TTC549 (cell line): ENCODE data around the gene LRCH2.
"Not testable (repeated sequence)": the region's sequence is repeated elsewhere in the genome, so short reads cannot be mapped to it uniquely, and the experiment has no call there.

ENCODE experiments used
- FAIRE-seq: peaks from 2 replicates; lab custom pipeline; 2012; peaks lifted over from hg19 to GRCh38; lab: Jason Lieb, UNC

Gene LRCH2, protein sequence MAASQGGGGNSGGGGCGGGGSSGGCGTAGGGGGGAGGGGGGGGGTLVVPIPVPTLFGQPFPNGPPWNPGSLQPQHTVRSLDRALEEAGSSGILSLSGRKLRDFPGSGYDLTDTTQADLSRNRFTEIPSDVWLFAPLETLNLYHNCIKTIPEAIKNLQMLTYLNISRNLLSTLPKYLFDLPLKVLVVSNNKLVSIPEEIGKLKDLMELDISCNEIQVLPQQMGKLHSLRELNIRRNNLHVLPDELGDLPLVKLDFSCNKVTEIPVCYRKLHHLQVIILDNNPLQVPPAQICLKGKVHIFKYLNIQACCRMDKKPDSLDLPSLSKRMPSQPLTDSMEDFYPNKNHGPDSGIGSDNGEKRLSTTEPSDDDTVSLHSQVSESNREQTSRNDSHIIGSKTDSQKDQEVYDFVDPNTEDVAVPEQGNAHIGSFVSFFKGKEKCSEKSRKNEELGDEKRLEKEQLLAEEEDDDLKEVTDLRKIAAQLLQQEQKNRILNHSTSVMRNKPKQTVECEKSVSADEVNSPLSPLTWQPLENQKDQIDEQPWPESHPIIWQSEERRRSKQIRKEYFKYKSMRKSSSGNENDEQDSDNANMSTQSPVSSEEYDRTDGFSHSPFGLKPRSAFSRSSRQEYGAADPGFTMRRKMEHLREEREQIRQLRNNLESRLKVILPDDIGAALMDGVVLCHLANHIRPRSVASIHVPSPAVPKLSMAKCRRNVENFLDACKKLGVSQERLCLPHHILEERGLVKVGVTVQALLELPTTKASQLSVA

DNA sequence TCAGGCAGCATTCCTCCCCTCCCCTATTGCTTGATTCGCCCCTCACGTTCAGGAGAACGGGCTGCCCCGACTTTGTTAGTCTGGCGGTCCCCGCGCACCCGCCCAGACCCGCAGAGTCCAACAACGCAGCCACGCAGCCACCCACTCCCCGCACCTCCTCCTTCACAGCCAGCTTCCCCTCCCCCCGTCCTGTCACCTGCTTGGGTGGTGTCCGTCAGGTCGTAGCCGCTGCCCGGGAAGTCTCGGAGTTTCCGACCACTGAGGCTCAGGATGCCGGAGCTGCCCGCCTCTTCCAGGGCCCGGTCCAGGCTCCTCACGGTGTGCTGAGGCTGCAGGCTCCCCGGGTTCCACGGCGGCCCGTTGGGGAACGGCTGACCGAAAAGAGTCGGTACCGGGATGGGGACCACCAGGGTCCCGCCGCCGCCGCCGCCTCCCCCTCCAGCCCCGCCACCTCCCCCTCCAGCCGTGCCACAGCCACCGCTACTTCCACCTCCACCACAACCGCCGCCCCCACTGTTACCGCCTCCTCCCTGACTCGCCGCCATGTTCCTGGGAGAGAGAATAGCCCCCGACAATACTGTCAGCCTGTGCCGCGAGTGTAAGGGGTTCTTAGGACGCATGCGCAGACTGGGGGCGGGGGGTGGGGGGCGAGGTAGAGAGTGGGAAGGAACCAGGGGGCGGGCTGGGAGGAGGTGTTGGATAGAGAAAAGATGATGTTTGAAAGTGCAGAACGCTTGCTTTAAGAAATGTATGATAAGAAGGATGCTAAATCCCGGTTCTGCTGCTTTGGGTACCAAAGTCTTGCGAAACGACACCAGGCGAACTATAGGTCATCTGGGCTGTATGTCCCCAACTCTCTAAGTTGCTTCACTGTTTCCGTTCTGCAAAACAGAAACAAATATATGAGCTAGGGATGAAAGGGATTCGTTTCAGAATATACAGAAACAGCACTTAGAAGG is at the start of gene LRCH2:
Gene LRCH2, minus strand, starts transcription at position 600 of the 959 bp plus-strand sequence. Its CDS starts 55 bp downstream, at position 545.
- no peak for FAIRE-seq

DNA sequence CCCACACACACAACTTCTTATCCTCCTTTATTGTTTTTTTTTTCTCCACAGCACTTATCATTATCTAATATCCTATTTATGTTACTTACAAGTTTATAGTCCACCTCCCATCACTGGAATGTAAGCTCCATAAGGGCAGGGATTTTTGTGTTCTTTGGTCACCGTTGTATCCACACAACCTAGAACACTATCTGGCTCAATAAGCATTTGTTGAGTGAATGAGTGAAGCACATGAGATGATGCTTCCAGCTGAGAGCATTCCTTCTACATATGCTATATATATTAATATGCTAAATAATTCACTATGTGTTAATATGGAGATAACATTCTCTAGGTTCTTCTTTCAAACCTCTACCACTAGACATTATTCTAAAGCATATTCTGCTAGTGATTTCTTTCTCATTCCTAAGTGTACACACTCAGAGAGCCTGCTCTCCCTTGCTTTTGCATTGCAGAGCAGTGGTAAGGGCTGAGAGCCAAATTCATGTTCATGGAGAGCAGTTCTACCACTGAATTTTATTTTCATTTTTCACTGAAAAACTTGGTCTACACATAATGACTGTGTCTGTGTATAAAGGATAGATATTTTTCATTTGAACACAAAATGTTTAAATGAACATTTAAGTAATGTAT is 35.3 kb upstream of the LRCH2 start:
- FAIRE-seq: no peak

DNA sequence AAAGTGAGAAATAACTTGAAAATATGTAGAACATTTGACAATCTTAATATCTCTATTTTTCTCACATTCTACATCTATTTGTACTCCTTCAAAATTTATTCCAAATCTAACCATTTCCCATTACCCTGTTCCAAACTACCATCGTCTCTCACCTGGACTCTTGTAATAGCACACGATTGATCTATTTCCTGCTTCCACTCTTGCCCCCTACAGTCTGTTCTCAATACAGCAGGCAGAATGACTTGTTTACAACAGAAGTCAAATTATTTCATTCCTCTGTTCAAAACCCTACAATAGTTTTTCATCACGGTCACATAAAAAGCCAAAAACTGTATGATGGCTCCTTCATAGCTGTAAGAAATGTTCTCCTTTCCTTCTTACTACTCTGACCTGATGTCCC is 34.5 kb upstream of the LRCH2 start:
- no peak for FAIRE-seq

DNA sequence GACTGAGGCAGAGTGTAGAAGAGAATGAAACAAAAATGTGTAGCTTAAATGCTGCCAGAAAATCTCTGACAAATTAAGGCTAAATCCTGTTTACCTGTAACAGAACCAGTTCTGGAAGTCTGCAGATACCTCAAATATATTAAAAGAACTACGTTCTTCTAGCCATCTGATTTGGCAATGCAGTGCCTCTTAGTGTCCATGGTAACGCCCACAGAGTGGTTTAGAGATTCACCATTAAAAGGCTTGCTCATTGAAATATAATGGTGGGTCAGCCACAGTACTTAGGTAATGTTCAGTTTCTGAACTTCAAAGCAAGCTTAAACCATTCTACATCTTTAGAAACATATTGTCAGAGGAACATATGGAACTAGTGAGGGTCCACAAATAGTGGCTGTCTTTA is 32.4 kb upstream of the LRCH2 start:
- FAIRE-seq: no peak

DNA sequence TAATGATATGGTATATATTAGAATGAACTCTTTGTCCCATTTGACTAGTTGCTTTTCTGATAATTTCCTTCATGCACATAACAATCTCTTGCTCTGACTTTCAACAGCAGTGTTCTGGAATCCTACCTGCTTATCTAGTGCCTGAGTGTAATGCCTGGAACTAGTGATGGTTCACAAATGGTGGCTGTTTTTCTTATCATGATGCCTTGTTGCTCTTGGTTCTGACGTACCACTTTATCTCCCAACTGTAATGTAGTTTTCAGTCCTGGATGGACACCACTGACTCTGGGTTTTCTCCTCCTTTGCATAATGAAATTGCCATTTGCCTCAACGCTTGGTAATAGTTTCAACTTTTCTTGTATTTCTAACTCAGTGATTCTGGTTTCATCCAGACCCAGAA is 30.1 kb upstream of the LRCH2 start:
- FAIRE-seq: no peak

DNA sequence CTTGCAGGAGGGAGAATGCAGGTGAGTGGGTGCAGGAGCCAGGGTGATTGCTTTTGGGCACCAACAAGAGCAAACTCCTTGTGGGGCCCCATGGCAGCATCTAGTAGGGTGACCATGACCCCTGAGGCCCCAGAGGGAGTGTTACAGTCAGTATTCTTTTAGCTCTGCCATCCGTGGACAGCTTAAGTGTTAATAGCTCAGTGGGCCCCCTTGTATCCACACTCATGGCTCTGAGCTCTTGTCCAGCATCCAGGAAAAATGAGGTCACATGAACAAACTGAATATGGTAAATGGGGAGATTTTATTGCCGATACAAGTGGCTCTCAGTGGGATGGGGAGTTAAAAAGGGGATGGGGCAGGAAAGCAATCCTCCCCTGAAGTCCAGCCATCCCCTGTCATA is 27.3 kb upstream of the LRCH2 start:
- FAIRE-seq: no peak

DNA sequence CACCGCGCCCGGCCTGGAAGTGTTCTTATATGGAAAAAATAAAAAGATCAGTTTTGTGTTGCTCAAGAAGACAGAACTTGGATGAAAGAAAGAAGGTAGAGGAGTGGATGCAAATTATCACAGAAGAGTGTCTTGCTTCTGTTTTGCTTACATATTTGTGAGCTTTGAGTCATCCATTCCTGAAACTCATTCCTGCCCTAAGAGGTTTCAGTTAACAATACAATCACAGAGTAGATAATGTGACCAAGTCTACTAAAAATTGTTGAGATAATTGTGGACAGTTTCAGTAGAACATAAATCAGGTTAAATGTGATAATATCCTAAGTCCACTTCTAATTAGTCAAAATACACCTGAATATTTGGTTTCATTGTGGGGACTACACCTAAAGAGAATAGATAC is 26.4 kb upstream of the LRCH2 start:
- FAIRE-seq: no peak

DNA sequence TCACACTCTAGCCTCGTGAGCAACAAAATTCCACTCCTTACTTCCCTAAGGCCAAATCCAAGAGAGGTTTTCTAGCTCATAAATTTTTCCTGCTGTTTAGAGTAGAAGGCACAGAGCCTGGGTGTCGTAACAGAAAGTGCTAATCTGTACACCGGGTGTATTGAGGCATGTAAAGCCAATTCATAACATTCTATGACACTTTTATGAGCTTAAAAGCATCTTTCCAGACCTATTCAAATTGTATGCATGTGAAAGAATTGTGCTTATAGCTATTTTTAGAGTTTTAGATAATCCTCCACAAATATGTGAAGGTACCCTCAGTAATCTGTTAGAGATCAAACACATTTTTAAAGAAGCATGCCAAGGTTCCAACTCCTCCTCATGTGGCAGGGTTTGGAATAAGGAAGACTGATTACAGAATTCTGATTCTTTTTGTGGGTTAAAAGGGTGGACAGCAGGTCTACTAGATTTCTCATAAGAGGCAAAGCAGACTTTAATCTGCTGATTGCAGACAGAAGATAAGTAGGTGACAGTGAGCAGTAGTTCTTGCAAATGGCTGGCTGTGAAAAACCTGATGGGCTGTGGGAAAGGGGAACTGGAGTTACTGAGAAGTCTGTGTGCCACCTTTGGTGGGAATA is 25.5 kb upstream of the LRCH2 start:
- FAIRE-seq: no peak

DNA sequence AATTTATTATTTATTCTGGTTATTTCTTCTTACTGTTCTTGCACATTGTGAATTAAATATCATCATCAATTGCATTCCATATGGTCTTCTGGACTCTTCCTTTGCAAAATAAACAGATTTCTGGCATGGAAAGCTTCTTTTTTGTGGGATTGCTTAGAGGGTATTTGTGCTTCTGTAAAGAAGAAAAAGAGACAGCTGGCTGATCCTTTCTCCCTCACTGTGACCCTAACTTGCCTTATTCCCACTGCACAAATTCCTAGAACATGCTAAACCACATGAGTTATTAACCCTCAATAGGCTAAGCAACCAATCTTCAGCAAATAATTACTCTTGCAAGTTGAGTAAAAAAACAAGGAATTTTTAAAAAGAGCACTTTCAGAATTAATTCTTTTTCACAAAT is 23.8 kb upstream of the LRCH2 start:
- no peak for FAIRE-seq

DNA sequence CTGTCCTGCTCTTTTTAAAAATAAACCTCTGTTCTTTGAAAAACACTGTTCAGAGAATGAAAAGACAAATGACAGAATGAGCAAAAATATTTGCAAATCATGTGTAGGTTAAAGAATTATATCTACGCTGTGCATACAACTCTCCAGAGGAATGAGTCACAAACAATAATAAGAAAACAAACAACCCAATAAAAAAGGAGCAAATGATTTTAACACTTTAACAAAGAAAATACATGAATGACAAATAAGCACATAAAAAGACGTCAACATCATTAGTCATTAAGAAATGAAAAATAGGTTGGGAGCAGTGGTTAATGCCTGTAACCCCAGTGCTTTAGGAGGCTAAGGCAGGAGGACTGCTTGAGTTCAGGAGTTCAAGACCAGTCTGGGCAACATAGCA is 21.1 kb upstream of the LRCH2 start:
- no peak for FAIRE-seq

DNA sequence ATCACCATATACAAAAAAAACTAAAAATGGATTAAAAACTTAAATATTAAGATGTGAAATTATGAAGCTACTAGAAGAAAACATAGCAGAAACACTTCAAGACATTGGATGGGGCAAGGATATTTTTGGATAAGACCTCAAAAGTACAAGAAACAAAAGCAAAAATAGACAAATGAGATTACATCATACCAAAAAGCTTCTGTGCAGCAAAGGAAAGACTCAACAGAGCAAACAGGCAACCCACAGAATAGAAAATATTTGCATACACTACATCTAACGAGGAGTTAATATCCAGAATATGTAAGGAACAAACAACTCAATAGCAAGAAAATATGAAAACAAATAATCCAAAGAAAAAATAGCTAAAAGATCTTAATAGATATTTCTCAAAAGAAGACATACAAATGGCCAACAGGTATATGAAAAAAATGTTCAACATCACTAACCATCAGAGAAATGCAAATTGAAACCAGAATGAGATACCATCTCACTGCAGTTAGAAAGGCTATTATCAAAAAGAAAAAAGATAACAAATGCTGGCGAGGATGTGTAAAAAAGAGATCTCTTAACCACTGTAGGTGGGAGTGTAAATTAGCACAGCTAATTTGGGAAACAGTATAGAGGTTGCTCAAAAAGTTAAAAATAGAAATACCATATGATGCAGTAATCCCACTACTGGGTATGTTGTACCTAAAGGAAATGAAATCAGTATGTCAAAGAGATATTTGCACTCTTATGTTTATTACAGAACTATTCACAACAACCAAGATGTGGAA is 17.8 kb upstream of the LRCH2 start:
- FAIRE-seq: no peak

DNA sequence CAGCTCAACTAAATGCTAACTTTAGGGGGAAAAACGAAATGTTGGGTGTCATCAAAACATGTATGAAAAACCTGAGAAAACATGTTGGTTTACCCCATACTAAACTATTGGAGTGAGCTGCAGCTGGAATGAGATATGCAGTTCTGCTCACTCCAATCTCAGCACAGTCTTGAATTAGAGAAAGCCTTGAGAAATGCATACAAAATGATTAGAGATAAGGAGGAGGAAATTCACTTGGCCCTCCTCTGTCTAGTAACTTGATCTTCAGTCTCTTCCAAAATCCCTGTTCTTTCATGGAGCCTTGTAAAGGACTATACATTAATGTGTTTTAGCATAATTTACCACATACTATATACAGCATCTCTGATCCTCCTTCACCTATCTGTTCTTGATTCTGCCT is 3.2 kb upstream of the LRCH2 start:
- FAIRE-seq: no peak

DNA sequence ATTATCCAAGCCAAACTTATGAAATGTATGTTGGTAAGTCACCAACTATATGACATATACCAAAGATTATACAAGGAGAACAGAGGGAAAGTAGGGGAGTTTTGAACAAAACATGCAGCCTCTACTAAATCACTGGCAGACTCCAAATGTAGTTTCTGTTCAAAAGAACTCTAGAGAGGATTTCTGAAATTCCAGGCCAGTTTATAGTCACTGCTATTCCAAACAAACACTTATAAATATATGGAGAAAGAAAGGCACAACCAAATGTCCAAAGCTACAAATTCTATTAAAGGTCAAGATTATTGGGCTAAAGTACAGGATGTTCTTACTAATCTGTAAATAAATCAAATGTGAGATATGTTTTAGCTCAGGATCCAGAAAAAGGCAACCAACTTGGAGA is 2.7 kb upstream of the LRCH2 start:
- no peak for FAIRE-seq

DNA sequence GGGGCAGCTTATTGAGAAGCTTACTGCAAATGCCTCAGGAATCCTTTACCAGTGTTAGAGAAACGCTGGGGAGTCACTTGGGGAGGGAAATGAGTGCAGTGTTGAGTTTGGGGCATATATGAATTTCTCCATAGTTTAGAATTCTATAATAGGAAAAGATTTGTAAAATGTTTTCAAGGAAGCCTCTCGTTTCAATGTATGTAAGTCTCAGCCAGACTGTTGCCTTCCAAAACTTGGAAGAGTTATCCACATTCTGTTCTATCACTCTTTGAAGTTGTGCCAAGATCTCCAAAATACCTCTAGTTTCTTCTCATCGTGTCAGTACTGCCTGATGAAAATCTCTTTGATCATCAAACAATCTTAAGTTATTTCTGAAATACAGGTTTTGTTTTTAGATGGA is 565 bp upstream of the LRCH2 start:
- FAIRE-seq: no peak

DNA sequence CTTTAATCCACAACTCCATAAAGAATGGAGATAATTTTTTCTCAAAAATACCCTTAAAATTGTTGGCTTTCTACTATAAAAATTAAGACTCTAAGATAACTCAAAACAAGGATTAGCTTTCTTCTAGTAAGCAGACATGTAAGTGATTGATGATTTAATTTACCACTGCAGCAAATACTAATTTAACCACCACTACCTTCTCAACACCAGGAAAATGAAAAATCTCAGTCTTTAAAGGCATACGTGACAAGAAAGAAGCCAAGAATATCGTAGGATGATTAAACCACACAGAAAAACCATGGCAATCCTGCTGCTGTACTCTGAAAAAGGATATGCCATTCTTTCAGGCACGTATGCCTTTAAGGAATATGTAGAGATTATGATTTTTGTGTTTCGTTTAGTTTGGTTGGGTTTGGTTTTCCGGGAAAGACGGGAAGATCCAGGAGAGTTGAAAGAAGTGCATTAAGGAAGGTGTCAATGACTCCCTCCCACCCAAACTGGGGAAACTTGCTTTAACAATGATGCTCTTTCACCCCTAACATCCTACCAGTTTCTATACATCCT is 881 bp downstream of the LRCH2 start:
- FAIRE-seq: no peak

DNA sequence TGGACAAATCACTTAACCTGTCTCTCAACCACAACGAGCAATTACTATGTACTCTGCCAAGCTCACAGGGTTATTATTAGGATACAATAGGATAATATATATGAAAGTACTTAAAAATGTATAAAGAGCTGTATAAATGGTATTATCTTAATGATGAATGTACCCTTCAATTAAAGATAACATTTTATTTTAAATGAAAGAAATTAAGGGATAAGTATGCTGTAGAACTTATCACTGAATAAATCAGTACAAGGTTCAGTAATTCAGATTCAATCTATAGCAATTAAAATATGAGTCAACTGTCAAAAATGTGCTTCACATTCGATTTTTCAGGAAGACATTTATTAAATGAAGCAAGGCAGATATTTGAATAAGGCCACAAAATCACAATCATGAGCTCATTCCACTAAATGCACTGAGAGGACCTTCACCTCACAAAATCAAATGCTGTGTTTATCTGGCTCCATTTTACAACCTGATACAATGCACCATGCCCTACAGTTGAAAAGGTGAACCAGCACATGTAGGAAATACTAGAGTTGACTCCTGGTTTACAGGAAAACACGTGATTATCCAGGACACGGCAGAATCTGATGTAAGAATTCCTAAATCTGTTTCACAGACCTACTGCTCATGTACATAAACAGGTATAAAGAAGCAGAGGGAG is 4.4 kb downstream of the LRCH2 start:
- no peak for FAIRE-seq

DNA sequence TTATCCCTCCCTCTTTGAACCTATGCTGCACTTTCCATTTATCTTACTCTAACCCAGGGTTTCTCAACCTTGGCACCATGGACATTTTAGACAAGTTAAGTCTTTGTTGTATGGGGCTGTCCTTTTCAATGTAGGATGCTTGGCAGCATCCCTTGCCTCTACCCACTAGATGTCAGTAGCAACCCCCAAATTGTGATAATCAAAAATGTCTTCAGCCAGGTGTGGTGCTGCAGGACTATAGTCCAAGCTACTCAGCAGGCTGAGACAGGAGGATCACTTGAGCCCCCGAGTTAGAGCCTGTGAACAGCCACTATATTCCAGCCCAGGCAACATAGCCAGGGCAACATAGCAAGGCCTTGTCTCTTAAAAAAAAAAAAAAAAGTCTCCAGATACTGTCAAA is 7.0 kb downstream of the LRCH2 start:
- no peak for FAIRE-seq

DNA sequence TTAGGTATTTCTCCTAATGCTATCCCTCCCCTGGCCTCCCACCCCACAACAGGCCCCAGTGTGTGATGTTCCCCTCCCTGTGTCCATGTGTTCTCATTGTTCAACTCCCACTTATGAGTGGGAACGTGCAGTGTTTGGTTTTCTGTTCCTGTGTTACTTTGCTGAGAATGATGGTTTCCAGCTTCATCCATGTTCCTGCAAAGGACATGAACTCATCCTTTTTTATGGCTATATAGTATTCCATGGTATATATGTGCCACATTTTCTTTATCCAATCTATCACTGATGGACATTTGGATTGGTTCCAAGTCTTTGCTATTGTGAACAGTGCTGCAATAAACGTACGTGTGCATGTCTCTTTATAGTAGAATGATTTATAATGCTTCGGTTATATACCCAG is 16.6 kb downstream of the LRCH2 start:
- FAIRE-seq: not testable (repeated sequence)

DNA sequence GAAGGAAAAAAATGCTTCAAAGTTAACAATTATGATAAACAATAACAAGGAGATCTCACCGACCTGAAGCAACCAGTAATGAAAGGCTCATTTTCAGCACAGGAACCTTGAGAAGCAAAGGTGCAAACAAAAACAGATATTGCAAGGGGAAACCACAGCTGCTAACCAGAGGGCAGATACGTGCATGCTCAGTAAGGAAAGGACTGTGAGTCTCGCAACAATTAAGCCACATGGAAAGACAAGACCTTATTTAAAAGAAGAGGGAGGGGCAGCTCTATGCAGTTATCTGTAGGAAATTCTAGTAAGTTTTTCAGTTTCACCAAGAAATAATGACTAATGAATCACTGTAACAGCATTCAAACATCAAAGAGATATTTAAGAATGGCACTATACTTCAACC is 19.3 kb downstream of the LRCH2 start:
- no peak for FAIRE-seq

DNA sequence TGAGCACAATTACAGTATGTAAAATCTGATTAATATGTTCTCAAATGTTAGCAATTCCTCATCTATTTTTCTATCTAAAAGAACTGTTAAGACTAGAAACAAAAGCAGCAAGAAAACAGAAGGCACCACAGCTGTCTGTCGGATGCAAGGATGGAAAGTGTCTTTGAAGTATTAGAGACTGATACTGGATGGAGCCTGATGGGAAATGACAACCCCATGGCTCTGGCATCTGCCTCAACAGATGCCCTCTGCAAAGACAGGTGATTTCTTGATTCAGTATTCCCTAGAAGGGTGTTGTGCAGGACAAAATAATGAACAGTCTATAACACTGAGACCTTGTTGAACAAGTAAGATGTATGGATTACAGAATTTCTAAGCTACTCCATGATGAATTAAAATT is 19.7 kb downstream of the LRCH2 start:
- FAIRE-seq: no peak
